ENCODE data around the gene CDS1. TPM values are rescaled to one million over a fixed set of nuclear protein-coding genes. Genes with fewer than 3 reads are reported as not detected.

The CDS1 gene
- total RNA-seq, 4 donors from 2014 or later: 10.7 to 56.4 (median 43.3) TPM

GRCh38 chr4:84614891-84615290, 32.0 kb downstream of the CDS1 start:
- Histone ChIP-seq H3K4me1 (no peaks in the 10 kb centered on the region), H3K36me3 (peaks cover 0 to 6% (median 0%) of the 10 kb centered on the region in 3 donors)

GRCh38 chr4:84615355-84615754, 32.4 kb downstream of the CDS1 start:
- H3K4me3 ChIP-seq: no peak overlapping the region
- no peaks in the 10 kb centered on the region for H3K27me3 ChIP-seq
- H3K4me1 ChIP-seq: no peaks in the 10 kb centered on the region
- no peak for DNase-seq
- no peaks in the 10 kb centered on the region for H3K9me3 ChIP-seq
- no peak overlapping the region for H3K27ac ChIP-seq
- peaks cover 0 to 5% (median 0%) of the 10 kb centered on the region in 3 donors for H3K36me3 ChIP-seq
- TF ChIP-seq, protein P1, sequence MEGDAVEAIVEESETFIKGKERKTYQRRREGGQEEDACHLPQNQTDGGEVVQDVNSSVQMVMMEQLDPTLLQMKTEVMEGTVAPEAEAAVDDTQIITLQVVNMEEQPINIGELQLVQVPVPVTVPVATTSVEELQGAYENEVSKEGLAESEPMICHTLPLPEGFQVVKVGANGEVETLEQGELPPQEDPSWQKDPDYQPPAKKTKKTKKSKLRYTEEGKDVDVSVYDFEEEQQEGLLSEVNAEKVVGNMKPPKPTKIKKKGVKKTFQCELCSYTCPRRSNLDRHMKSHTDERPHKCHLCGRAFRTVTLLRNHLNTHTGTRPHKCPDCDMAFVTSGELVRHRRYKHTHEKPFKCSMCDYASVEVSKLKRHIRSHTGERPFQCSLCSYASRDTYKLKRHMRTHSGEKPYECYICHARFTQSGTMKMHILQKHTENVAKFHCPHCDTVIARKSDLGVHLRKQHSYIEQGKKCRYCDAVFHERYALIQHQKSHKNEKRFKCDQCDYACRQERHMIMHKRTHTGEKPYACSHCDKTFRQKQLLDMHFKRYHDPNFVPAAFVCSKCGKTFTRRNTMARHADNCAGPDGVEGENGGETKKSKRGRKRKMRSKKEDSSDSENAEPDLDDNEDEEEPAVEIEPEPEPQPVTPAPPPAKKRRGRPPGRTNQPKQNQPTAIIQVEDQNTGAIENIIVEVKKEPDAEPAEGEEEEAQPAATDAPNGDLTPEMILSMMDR (IDR thresholded peaks at IDR 0.05): no peak
- no peak for TF ChIP-seq POLR2A (IDR thresholded peaks at IDR 0.05)

More at GRCh38 chr4:84614891-84615290, 32.0 kb downstream of the CDS1 start:
- TF ChIP-seq POLR2A (IDR thresholded peaks at IDR 0.05): no peak
- TF ChIP-seq, protein P1 (IDR thresholded peaks at IDR 0.05): no peak
- H3K4me3 ChIP-seq: no peak overlapping the region
- DNase-seq: no peak
- H3K27ac ChIP-seq: no peak overlapping the region
- H3K27me3 ChIP-seq: no peaks in the 10 kb centered on the region
- no peaks in the 10 kb centered on the region for H3K9me3 ChIP-seq

DNA sequence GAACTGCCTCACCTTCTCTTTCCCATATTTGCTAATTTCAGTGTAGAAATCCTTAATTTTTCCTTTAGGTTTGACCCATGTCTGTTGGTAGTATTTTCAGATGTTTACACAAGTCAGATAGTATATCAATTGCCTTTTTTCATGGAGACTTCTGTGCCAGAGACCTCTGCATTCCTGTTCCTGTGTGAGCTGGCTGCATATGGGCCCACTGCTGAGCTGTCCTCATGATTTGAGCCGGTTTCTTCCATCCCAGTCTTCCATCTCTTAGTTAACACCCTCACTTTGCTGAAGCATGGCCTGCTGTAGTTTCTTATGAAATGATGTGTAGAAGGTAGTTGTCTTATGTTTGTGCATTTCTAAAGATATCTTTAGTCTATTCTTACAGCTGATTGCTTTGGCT, 40.0 kb downstream of the CDS1 start:
- Histone ChIP-seq H3K27me3 (no peaks in the 10 kb centered on the region), H3K4me3 (no peak overlapping the region), H3K9me3 (no peaks in the 10 kb centered on the region), H3K4me1 (no peaks in the 10 kb centered on the region), H3K27ac (no peak overlapping the region), H3K36me3 (peaks cover 0 to 11% (median 0%) of the 10 kb centered on the region in 3 donors)
- TF ChIP-seq, protein P1 (IDR thresholded peaks at IDR 0.05): no peak
- TF ChIP-seq POLR2A (IDR thresholded peaks at IDR 0.05): no peak
- no peak for DNase-seq

DNA sequence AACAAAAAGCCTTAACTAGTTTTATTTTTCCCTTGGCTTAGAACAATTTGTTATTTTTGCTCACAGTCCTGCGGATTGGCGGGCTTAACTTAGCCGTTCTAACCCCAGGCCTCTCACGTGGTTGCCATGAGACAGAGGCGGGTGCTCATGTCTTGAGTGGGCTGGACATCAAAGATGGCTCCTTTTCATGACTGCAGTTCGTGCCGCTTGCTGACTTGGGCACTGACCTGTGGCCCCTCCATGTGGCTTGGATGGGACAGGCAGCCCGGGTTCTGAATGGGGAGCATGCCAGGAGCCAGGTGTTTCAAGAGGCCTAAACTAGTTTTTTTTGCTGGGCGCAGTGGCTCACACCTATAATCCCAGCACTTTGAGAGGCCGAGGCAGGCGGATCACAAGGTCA, 40.7 kb downstream of the CDS1 start:
- TF ChIP-seq POLR2A (IDR thresholded peaks at IDR 0.05): no peak
- TF ChIP-seq, protein P1 (IDR thresholded peaks at IDR 0.05): no peak
- DNase-seq: no peak

DNA sequence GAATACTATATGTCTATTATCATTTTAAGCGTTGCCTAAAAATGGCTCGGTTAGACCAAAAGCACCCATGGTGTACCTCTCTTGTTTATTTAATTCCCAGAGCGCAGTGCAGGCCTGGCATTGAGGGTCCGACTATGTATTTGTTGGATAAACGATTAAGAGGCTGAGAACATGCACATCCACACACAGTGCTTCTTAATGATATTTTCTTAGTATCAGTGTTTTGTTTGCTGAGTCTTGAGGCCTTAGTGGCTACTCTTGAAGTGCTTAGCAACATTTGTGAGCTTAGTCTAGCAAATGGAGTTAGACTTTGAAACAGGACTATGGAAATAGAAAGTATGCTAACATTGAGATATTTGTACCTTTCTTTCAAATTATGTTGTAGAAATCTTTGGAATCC, 43.7 kb downstream of the CDS1 start:
- no peak for DNase-seq
- Histone ChIP-seq H3K27ac (no peak overlapping the region), H3K4me1 (no peaks in the 10 kb centered on the region), H3K27me3 (no peaks in the 10 kb centered on the region), H3K9me3 (no peaks in the 10 kb centered on the region), H3K4me3 (no peak overlapping the region), H3K36me3 (peaks cover 0 to 11% (median 0%) of the 10 kb centered on the region in 3 donors)
- no peak for TF ChIP-seq POLR2A (IDR thresholded peaks at IDR 0.05)
- TF ChIP-seq, protein P1 (IDR thresholded peaks at IDR 0.05): no peak

More for the DNA sequence above, 40.7 kb downstream of the CDS1 start:
- H3K36me3 ChIP-seq: peaks cover 0 to 14% (median 0%) of the 10 kb centered on the region in 3 donors
- H3K4me1 ChIP-seq: no peaks in the 10 kb centered on the region
- H3K27me3 ChIP-seq: no peaks in the 10 kb centered on the region
- no peaks in the 10 kb centered on the region for H3K9me3 ChIP-seq
- no peak overlapping the region for H3K4me3 ChIP-seq
- no peak overlapping the region for H3K27ac ChIP-seq

DNA sequence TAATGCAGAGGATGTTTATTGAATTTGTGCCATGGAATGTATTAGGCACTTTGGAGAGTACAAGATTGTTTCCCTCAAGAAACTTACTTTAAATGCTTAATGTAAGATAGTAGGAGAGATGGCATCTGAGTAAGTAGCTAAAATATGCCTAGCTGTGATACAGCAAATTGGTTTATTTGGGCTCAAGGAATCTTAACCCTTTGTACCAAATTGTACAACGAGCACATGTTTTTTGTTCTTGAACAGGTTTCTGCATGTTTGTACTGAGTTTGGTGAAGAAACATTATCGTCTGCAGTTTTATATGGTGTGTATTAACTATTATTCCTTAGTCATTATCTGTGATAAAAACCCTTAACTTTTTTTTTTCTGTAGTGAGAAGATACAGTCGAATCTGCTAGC, 48.6 kb downstream of the CDS1 start:
- H3K36me3 ChIP-seq: peaks cover 0 to 13% (median 0%) of the 10 kb centered on the region in 3 donors
- no peaks in the 10 kb centered on the region for H3K9me3 ChIP-seq
- no peaks in the 10 kb centered on the region for H3K27me3 ChIP-seq
- DNase-seq: no peak
- TF ChIP-seq POLR2A (IDR thresholded peaks at IDR 0.05): no peak
- TF ChIP-seq, protein P1 (IDR thresholded peaks at IDR 0.05): no peak
- no peak overlapping the region for H3K27ac ChIP-seq
- no peaks in the 10 kb centered on the region for H3K4me1 ChIP-seq
- H3K4me3 ChIP-seq: no peak overlapping the region
